ENCODE results near the gene FRMD8. TPM values are rescaled to one million over a fixed set of nuclear protein-coding genes. Genes with fewer than 3 reads are reported as not detected.
A peak's percentile ranks its signal among the peaks of the same experiment; 100 is the strongest.

The FRMD8 gene
- total RNA-seq, 1 donor, result 77.6 TPM

DNA sequence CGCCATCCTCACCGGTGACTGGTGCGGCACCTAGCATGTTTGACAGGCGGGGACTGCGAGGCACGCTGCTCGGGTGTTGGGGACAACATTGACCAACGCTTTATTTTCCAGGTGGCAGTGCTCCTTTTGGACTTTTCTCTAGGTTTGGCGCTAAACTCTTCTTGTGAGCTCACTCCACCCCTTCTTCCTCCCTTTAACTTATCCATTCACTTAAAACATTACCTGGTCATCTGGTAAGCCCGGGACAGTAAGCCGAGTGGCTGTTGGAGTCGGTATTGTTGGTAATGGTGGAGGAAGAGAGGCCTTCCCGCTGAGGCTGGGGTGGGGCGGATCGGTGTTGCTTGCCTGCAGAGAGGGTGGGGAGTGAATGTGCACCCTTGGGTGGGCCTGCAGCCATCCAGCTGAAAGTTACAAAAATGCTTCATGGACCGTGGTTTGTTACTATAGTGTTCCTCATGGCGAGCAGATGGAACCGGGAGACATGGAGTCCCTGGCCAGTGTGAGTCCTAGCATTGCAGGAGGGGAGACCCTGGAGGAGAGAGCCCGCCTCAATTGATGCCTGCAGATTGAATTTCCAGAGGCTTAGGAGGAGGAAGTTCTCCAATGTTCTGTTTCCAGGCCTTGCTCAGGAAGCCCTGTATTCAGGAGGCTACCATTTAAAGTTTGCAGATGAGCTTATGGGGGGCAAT is 37.2 kb downstream of the FRMD8 start:
- DNase-seq (ENCODE audit: low read depth in 2 of 3, low spot score in 2 of 3), result no peak

DNA sequence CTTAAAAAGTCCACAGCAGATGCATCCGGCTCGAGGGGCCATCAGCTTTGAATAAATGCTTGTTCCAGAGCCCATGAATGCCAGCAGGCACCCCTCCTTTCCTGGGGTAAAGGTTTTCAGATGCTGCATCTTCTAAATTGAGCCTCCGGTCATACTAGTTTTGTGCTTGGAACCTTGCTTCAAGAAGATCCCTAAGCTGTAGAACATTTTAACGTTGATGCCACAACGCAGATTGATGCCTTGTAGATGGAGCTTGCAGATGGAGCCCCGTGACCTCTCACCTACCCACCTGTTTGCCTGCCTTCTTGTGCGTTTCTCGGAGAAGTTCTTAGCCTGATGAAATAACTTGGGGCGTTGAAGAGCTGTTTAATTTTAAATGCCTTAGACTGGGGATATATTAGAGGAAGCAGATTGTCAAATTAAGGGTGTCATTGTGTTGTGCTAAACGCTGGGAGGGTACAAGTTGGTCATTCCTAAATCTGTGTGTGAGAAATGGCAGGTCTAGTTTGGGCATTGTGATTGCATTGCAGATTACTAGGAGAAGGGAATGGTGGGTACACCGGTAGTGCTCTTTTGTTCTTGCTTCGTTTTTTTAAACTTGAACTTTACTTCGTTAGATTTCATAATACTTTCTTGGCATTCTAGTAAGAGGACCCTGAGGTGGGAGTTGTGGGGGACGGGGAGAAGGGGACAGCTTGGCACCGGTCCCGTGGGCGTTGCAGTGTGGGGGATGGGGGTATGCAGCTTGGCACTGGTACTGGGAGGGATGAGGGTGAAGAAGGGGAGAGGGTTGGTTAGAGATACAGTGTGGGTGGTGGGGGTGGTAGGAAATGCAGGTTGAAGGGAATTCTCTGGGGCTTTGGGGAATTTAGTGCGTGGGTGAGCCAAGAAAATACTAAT is 38.0 kb downstream of the FRMD8 start:
- peak in 1 of 3 donors; percentile 66 for DNase-seq (ENCODE audit: low read depth in 2 of 3, low spot score in 2 of 3)

DNA sequence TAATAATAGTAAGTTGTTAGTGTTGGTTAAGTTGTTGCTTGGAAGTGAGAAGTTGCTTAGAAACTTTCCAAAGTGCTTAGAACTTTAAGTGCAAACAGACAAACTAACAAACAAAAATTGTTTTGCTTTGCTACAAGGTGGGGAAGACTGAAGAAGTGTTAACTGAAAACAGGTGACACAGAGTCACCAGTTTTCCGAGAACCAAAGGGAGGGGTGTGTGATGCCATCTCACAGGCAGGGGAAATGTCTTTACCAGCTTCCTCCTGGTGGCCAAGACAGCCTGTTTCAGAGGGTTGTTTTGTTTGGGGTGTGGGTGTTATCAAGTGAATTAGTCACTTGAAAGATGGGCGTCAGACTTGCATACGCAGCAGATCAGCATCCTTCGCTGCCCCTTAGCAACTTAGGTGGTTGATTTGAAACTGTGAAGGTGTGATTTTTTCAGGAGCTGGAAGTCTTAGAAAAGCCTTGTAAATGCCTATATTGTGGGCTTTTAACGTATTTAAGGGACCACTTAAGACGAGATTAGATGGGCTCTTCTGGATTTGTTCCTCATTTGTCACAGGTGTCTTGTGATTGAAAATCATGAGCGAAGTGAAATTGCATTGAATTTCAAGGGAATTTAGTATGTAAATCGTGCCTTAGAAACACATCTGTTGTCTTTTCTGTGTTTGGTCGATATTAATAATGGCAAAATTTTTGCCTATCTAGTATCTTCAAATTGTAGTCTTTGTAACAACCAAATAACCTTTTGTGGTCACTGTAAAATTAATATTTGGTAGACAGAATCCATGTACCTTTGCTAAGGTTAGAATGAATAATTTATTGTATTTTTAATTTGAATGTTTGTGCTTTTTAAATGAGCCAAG is 38.9 kb downstream of the FRMD8 start:
- DNase-seq (ENCODE audit: low read depth in 2 of 3, low spot score in 2 of 3), result peak; percentile 71 to 85 (median 72)

DNA sequence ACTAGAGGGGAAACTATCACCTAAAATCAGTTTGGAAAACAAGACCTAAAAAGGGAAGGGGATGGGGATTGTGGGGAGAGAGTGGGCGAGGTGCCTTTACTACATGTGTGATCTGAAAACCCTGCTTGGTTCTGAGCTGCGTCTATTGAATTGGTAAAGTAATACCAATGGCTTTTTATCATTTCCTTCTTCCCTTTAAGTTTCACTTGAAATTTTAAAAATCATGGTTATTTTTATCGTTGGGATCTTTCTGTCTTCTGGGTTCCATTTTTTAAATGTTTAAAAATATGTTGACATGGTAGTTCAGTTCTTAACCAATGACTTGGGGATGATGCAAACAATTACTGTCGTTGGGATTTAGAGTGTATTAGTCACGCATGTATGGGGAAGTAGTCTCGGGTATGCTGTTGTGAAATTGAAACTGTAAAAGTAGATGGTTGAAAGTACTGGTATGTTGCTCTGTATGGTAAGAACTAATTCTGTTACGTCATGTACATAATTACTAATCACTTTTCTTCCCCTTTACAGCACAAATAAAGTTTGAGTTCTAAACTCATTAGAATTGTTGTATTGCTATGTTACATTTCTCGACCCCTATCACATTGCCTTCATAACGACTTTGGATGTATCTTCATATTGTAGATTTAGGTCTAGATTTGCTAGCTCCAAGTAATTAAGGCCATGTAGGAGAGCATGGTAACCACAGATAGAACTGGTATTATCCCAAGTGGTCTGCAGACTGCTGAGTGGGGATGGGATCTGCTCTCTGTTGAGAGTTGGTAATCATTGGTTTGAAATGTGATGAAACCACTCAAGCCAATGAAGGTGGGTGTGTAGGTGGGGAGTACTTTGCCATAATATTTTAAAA is 39.8 kb downstream of the FRMD8 start:
- peak in 2 of 3 donors; percentile 81 to 92 for DNase-seq (ENCODE audit: low read depth in 2 of 3, low spot score in 2 of 3)

DNA sequence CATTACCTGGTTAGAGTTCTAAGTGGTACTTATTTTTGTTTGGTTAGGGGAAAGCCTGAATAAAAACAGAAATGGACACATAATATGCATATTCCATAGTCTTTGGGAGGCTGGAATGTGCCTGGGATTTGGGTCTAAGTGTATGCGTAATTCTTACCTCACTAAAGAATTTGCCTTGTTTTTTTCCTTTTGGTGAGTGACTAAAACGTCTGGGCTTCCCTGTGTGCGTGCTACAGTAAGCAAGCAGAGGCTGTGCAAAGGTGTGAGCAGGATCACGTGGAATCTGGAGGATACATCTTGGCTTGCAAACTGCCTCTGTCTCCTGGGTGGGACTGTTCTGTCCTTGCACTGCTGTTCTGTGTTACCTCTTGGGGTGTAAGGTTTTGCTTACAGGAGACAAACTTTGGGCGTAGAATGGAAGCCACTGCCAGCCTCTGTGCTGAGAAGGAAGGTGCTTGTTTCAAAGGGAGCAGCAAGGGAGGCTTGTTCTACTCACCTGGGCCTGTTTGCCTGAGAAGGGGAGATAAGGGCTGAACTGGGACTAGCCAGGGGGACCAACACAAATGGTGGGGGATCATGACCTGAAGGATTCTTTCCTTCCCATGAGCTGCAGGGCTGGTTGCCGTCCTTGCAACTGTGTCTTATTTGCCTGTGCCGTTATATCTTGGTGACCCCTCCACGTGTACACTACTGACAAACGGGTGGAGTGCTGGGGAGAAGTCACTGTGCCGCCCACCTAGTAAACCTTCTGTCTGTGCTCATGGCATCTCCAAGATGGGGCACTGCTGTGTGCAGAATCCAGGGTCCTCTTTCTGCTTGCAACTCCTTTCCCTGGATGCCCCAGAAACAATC is 40.6 kb downstream of the FRMD8 start:
- DNase-seq (ENCODE audit: low read depth in 2 of 3, low spot score in 2 of 3), result peak in 1 of 3 donors; percentile 90

DNA sequence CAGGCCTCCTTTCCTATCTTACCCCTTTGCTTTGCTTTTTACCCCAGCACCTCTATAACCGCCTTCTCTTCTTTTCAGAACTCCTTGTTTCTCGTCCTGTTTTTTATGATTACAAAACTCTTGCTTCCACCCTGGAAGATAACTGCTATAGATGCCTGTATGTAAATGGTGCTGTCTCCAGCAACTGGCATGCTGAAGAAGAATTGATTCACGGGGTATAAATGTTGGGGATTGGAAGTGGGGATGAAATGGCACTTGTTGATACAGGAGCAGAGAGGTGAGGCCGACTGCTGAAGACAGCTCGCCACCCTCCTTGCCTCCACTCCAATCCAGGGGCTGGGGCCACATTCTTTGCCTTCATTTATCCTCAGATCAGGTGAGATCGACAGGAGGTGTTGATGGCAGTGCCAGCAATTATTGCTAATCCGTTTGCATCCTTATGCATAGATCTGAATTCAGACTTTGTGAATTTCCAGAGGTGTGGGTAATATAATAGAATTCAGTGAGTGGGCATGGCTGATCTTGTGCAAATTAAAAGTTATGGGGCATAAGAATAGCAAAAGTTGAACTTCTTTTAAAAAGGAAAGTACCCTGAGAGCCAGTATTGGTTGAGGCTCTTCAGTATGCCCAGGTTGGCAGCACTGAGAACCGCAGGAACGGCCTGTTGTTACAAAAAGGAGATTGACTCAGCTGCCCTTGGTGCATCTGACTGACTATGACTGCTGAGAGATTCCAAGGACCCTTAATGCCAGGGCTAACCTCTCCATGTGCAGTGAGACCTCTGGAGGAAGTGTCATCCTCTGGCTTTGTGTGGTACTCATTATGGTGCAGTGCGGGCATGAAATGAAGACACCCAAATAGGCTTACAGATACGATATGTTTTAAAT is 41.5 kb downstream of the FRMD8 start:
- DNase-seq (ENCODE audit: low read depth in 2 of 3, low spot score in 2 of 3), result peak in 1 of 3 donors; percentile 69

DNA sequence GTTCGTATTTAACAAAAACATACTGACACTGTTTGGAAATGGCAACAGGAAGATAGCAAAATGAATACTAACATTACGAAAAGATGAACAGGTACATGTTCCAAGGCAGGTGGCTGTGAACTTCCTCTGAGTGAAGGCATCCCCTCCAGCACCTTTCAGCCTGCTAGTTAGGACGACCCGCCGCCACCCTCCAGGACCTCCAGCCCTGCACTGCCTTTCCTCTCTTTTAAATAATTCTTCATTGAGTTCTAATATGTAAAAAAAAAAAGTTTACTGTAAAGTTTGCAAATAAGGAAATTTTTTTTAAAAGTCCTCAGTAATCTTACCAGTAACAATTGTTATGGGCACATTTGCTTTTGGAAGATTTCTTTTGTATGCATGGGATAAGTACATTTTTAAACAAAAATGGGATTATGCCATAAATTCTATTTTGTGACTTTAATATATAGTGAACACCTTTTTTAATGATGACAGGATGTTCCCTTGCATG is 42.2 kb downstream of the FRMD8 start:
- no peak for DNase-seq (ENCODE audit: low read depth in 2 of 3, low spot score in 2 of 3)

DNA sequence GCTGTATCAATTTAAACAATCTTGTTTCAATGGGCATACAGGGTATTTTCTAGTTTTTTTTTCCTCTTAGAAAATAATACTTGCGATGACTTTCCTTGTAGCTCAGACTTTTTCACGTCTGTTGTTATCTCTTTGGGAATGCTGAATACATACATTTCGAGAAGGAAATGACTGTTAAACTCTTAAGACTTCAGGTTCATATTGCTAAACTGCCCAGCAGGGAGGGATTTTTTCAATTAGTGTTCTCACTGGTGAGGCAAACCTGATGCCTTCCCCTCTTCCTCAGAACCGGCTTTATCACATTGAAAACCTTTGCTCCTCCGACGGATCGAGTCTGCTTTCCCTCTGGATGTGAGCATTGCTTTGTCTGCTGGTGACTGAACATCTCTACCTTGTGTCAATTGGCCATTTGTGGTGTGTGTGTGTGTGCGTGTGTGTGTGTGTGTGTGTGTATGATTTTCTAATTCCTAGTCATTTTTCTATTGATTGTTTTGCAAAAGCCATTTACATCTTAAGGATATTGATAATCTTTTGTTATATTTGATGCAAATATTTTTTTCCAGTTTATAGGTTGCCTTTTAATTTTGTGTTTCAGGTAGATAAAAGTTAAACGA is 42.7 kb downstream of the FRMD8 start:
- DNase-seq (ENCODE audit: low read depth in 2 of 3, low spot score in 2 of 3), result peak in 1 of 3 donors; percentile 58

DNA sequence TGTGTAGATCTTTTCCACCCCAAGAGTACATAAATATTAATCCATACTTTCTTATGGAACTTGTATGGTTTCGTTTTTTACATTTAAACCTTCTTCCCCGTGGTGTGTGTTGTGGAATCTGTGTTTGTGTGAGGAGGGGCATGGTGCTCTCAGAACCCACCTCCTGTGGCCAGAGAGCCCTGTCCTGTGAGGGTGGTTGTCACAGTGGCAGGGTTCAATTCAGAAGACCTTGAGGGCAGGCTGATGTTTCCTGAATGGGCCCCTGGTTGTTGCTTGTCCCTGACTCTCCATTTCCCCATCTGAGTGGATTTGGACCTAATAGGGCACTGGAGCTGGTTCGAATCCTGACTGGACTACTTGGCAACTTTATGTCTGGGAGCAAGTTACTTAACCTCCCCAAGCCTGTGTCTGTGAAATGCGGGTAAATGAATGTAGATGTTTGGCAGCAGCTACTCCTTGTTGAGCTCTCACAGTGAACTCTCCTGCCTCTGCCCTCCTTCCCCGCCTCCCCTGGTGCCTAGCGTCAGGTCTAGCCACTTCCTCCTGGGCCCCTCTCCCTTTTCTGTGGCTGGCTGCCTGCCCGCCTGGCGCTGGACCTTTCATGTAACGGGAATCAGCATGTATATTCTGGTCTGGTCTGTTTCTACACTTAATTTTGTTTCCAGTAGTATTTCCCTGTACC is 43.4 kb downstream of the FRMD8 start:
- peak in 1 of 3 donors; percentile 64 for DNase-seq (ENCODE audit: low read depth in 2 of 3, low spot score in 2 of 3)

DNA sequence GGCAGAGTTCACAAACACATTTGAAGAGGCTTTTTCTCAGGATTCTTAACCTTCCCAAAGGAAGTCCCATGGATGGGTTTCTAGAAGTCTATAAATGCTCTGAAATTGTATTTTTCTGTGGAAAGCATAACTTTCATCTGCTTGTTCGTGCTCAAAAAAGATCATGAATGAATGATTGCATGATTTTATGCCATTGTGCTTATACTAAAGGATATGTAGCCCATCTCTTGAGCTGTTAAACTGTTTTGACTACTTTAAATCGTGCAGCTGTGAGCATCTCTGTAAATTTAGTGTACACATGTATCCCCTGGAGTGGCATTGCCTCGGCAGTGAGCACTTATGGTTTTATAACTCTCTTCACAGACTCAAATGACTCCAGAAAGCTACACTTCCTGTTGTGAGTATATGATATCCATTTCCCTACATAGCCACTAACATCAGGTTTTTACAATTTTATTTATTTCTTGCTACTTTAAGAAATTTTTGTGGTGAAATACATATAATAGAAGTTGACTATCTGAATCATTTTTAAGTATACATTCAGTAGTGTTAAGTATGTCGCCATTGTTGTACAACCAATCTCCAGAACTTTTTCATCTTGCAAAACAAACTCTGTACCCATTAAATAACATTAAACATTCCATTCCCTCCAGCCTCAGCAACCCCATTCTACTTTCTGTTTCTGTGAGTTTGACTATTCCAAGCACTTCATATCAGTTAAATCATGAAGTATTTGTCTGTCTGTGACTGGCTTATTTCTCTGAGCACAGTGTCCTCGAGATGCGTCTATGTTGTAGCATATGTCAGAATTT is 44.2 kb downstream of the FRMD8 start:
- no peak for DNase-seq (ENCODE audit: low read depth in 2 of 3, low spot score in 2 of 3)

DNA sequence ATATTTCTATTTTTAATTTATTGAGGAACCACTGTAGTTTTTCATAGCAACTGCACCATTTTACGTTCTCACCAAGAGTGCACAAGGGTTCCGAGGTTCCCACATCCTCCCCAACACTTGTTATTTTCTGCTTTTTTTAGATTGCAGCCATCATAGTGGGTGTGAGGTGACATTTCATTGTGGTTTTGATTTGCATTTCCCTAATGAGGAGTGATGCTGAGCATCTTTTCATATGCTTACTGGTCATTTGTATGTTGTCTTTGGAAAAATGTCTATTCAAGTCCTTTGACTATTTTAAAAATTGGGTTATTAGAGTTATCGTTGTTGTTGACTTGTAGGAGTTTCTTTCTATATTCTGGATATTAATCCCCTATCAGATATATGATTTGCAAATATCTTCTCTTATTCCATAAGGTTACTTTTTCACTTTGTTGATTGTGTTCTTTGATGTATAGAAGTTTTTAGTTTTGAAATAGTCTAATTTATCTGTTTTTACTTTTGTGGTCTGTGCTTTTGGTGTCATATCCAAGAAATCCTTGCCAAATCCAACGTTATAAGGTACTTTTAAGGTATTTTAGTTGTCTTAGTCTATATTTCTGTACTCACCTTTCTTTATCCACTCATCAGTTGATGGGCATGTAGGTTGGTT is 45.1 kb downstream of the FRMD8 start:
- no peak for DNase-seq (ENCODE audit: low read depth in 2 of 3, low spot score in 2 of 3)

DNA sequence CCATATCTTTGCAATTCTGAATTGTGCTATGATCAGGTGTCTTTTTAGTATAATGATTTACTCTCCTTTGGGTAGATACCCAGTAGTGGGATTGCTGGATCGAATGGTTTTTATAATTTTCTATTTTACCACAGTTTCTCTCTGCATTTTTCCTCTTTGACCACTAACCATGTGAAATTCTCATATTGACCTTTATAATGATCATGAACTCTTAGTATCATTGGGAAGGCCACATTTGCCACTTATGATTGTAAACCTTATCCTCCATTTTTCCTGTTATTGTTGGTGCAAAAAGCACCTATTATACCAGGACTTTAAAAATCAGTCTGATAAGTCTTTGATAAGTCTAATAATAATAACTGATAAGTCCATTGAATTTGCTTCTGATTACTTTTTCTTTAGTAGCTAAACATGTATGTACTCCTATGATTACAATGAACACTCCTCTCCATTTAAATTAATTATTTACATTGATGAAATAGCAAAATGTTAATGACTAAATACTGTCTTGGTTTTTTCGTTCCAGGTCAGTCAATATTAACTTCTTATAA is 45.7 kb downstream of the FRMD8 start:
- DNase-seq (ENCODE audit: low read depth in 2 of 3, low spot score in 2 of 3), result no peak

DNA sequence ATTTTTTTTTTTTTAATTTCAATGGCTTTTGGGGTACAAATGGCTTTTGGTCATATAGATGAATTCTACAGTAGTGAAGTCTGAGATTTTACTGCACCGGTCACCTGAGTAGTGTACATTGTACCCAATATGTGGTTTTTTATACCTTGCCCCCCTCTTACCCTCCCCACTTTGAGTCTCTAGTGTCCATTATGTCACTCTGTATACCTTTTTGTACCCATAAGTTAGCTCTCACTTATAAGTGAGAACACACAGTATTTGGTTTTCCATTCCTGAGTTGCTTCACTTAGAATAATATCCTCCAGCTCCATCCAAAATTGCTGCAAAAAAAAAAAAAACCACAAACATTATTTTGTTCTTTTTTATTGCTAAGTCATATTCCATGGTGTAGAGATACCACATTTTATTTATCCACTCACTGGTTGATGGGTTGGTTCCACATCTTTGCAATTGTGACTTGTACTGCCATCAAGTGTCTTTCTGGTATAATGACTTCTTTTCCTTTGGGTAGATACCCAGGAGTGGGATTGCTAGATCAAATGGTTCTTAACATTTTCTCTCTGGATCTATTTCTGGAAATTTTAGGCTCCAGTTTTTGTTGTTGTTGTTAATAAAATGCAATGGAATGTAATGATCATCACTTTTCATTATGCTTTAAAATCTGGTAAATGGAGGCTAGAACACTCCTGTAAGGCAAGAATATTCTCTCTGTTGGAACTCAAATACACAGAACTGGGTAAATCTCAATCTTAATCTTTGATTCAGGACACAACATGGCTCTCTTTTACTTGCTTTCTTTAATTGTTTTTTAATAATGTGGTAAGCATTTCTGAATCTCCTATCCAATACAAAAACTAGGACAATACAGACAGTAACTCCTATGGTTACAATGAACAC is 46.5 kb downstream of the FRMD8 start:
- peak in 1 of 3 donors; percentile 82 for DNase-seq (ENCODE audit: low read depth in 2 of 3, low spot score in 2 of 3)

DNA sequence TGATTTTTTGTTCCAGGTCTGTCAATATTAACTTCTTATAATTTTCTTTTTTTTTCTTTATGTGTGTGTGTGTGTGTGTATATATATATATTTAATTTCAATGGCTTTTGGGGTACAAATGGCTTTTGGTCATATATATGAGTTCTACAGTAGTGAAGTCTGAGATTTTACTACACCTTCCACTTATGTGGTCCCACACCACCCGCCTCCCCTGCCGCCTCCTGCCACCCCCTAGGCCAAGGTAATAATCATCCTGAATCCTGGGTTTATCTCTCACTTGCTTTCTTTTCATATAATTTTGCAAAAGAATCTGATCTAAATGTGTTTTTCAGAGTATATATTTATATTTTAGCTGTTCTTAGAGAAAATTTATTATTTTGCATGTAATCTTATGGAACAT is 47.2 kb downstream of the FRMD8 start:
- no peak for DNase-seq (ENCODE audit: low read depth in 2 of 3, low spot score in 2 of 3)
